HTR-8/SVneo (cell line): Measurements from ENCODE around the gene ASB3.
A peak's percentile ranks its signal among the peaks of the same experiment; 100 is the strongest.
"Not testable (repeated sequence)": the region's sequence is repeated elsewhere in the genome, so short reads cannot be mapped to it uniquely, and the experiment has no call there.

Source experiments
- DNase-seq: peaks from one replicate; pipeline ENCODE4 v3.0.0; 2011; ENCODE audit warnings: low spot score, mixed read lengths; ENCODE audit not compliant: insufficient read length
- FAIRE-seq: peaks from 2 replicates; lab custom pipeline; 2011; peaks lifted over from hg19 to GRCh38; lab: Jason Lieb, UNC

ASB3 gene

GRCh38 chr2:53750041-53750768 lies 36.5 kb downstream of the ASB3 start:
- no peak for DNase-seq
- no peak for FAIRE-seq

- no peak for FAIRE-seq
- DNase-seq: no peak
Measured at GRCh38 chr2:53744395-53745065, 42.2 kb downstream of the ASB3 start.

- no peak for FAIRE-seq
- peak; percentile 15 for DNase-seq
Measured at GRCh38 chr2:53740170-53740569, 46.6 kb downstream of the ASB3 start.

GRCh38 chr2:53739032-53739431 lies 47.7 kb downstream of the ASB3 start:
- FAIRE-seq (no peak), DNase-seq (no peak)

DNA sequence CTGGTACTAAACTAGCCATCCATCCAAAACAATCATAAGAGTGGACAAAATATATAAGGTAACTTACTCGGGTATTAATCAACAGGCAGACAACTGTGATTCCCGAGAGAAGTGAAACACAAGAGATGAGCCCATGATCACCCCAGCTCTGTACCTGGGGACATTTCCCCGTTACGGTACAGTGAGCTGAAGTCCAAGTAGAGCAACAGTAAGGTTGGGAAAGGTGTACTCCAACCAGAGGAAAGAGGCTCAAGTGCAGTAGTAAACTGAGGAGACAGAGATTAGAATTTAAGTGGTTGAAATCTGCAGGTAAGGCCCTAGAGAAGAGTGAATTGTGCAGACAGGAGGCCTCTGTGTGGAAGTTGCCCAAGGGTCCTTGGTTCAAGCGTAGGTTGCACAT lies 49.7 kb downstream of the ASB3 start:
- FAIRE-seq: no peak

GRCh38 chr2:53729143-53729762 lies 57.5 kb downstream of the ASB3 start:
- FAIRE-seq: no peak
- no peak for DNase-seq

More for the DNA sequence above, 49.7 kb downstream of the ASB3 start:
- no peak for DNase-seq

GRCh38 chr2:53727921-53728320 lies 58.8 kb downstream of the ASB3 start:
- FAIRE-seq (no peak), DNase-seq (no peak)

- no peak for DNase-seq
- FAIRE-seq: no peak
Measured at GRCh38 chr2:53725662-53726061, 61.1 kb downstream of the ASB3 start.

DNA sequence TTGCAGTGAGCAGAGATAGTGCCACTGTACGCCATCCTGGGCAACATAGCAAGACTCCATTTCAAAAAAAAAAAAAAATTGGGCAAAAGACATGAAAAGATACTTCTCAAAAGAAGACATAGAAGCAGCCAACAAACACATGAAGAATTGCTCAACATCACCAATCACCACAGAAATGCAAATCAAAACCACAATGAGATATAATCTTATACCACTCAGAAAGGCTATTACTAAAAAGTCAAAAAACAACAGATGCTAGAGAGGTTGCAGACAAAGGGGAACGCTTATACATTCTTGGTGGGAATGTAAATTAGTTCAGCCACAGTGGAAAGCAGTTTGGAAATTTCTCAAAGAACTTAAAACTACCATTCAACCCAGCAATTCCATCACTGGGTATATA lies 62.2 kb downstream of the ASB3 start:
- FAIRE-seq: no peak
- DNase-seq: no peak

- not testable (repeated sequence) for DNase-seq, FAIRE-seq
Measured at GRCh38 chr2:53720944-53721343, 65.8 kb downstream of the ASB3 start.

DNA sequence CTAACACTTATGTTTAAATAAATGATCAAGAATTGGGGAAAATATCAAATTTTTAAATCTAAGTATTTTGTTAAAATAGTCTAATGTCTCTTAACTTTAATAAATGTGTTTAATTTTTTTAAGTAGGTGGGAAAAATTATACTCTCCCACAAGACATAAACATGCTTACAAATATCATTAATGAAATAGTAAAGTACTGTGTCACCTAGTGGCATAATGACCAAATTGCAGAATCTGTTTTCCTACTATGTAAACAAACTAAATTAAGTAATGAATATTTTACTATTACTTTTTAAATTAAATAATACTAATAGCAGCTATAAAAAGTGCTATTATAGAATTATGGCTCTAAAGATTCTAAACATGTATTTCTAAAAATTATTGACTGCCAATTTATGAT lies 71.2 kb downstream of the ASB3 start:
- FAIRE-seq (no peak), DNase-seq (no peak)

DNA sequence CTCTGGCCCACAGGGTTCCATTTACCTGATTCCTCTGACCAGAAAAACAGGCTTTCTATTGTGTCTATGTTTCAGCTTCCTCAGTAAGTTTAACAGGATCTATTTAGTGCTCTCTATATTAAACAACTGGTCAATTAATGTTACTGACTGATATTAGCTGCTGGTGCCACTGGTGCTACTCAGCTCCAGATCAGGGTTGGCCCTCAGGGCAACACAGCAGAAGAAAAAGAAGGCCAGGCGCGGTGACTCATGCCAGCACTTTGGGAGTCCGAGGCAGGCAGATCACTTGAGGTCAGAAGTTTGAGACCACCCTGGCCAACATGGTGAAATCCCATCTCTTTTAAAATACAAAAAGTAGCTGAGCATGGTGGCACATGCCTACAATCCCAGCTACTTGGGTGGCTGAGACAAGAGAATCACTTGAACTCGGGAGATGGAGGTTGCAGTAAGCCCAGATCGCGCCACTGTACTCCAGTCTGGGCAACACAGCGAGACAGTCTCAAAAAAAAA lies 75.4 kb downstream of the ASB3 start:
- FAIRE-seq: no peak
- DNase-seq: no peak

- DNase-seq: no peak
- no peak for FAIRE-seq
Measured at GRCh38 chr2:53708988-53709387, 77.8 kb downstream of the ASB3 start.

- FAIRE-seq (no peak), DNase-seq (no peak)
Measured at GRCh38 chr2:53701221-53701620, 85.5 kb downstream of the ASB3 start.

- FAIRE-seq: no peak
- no peak for DNase-seq
Measured at GRCh38 chr2:53697686-53698085, 89.1 kb downstream of the ASB3 start.

GRCh38 chr2:53697092-53697491 lies 89.7 kb downstream of the ASB3 start:
- no peak for FAIRE-seq
- no peak for DNase-seq

GRCh38 chr2:53695575-53695974 lies 91.2 kb downstream of the ASB3 start:
- no peak for FAIRE-seq
- no peak for DNase-seq

- FAIRE-seq: no peak
- no peak for DNase-seq
Measured at GRCh38 chr2:53694096-53694771, 92.5 kb downstream of the ASB3 start.

DNA sequence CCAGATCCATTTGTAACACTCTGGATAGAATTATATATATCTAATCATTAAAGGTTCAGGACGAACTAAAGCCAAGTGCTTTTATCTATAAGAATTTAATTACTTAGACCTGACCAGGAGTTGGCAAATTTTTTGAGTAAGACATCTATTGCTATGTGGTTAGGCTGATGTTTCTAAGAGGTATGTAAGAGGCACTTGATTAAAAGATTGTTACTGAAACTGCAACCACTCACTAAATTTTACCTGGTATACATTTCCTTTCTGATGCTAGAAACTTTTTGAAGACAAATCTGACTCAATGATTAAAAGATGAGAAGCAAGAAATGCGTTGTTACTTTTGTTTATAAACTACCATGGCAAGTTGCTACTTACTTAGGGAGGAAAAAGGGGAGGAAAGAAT lies 95.9 kb downstream of the ASB3 start:
- FAIRE-seq (no peak), DNase-seq (no peak)

DNA sequence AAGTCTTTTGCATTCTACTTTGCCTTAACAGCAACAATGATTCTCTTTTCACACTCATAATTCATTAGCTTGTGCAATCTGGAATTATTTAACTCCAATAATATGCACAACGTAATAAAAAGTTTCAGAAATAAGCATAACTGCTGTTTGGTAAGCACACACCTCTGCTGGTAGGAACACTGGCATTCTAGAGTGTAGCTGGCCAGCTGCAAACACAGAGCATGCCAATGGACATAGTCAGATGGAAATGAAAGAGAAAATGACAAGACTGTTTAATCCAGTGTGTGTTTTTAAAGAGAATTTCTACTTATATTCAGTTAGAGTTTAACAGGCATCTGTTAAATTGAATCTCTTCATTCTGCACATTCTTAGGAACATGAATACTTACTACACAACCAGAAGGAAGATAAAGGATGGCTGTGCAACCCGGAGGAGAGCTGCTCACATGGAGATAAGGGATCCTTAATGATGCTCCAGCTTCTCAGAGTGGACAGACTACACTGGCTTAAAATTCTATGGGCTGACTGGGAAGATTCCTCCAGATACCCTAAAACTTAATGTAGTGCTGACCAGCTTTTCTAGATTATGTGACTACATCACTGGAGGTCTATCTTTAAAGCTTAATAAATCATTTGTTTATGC lies 113.8 kb downstream of the ASB3 start:
- DNase-seq (no peak), FAIRE-seq (no peak)
